NB4 (cell line): Measurements from ENCODE around the gene VEPH1.

Source experiments
- POLR2A ChIP-seq: IDR thresholded peaks from 2 replicates; pipeline ENCODE4 v1.6.1; 2011; ENCODE audit warnings: mild to moderate bottlenecking; ENCODE audit not compliant: insufficient read length; ENCODE audit errors: extremely low read depth
- TF ChIP-seq, protein P1 (sequence below): IDR thresholded peaks from one replicate; pipeline ENCODE4 v1.5.1; 2012; ENCODE audit warnings: low read depth, low read length

DNA sequence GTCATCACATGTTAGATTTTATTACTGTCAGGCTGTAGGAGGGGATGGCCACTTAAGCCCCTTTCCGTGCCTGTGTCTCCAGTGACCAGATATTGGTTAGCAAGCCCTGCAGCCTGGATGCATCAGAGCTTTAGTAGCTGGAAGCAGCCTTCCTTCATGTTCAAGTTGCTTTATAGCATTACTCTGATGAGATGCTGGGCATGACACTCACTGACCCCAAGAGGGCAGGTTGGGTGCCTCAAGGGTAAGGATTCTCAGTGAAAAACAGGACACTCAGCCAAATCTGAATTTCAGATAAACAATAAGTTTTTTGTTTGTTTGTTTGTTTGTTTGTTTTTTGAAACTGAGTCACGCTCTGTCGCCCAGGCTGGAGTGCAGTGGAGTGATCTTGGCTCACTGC, 135.0 kb downstream of the VEPH1 start:
- TF ChIP-seq, protein P1, sequence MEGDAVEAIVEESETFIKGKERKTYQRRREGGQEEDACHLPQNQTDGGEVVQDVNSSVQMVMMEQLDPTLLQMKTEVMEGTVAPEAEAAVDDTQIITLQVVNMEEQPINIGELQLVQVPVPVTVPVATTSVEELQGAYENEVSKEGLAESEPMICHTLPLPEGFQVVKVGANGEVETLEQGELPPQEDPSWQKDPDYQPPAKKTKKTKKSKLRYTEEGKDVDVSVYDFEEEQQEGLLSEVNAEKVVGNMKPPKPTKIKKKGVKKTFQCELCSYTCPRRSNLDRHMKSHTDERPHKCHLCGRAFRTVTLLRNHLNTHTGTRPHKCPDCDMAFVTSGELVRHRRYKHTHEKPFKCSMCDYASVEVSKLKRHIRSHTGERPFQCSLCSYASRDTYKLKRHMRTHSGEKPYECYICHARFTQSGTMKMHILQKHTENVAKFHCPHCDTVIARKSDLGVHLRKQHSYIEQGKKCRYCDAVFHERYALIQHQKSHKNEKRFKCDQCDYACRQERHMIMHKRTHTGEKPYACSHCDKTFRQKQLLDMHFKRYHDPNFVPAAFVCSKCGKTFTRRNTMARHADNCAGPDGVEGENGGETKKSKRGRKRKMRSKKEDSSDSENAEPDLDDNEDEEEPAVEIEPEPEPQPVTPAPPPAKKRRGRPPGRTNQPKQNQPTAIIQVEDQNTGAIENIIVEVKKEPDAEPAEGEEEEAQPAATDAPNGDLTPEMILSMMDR: no peak
- no peak for TF ChIP-seq POLR2A
